CD14-positive monocyte (primary cell): ENCODE results near the gene ARMC9. TPM values are rescaled to one million over a fixed set of nuclear protein-coding genes. Genes with fewer than 3 reads are reported as not detected.

Source experiments
- DNase-seq, 3 donors: peaks; one replicate each; pipeline ENCODE4 v3.0.0-alpha.2; 2011 to 2022
- H2AFZ ChIP-seq: 2 replicates; pipeline ENCODE4 v1.6.0; 2012; ENCODE audit warnings: mild to moderate bottlenecking, low read depth, low read length, inconsistent platforms; ENCODE audit not compliant: insufficient read depth, poor library complexity, severe bottlenecking
- H3K27ac ChIP-seq, 2 donors: 1 replicate in 1 of 2; 2 replicates in 1 of 2; pipeline ENCODE4 v1.5.1; 2012 to 2013; ENCODE audit warnings: low read length in 2 of 2, control low read depth in 1 of 2, inconsistent platforms in 1 of 2, low read depth in 1 of 2, mild to moderate bottlenecking in 1 of 2
- H3K27me3 ChIP-seq, 2 donors: one replicate each; pipeline versions ENCODE4 v1.6.0 to v1.6.1; 2011 to 2013; ENCODE audit warnings: low read length in 2 of 2; ENCODE audit not compliant: control insufficient read depth in 2 of 2, insufficient read depth in 2 of 2
- H3K36me3 ChIP-seq, 2 donors: replicated peaks in 1 of 2; 1 replicate in 1 of 2; 2 replicates in 1 of 2; pipeline versions ENCODE4 v1.5.1 to v1.6.1; 2012 to 2013; ENCODE audit warnings: low read length in 2 of 2, control low read depth in 1 of 2, inconsistent platforms in 1 of 2, mild to moderate bottlenecking in 1 of 2; ENCODE audit not compliant: insufficient read depth in 2 of 2, control insufficient read depth in 1 of 2
- H3K4me1 ChIP-seq, 2 donors: 1 replicate in 1 of 2; 2 replicates in 1 of 2; pipeline versions ENCODE4 v1.5.1 to v1.6.1; 2012 to 2013; ENCODE audit warnings: low read length in 2 of 2, control low read depth in 1 of 2, inconsistent platforms in 1 of 2, mild to moderate bottlenecking in 1 of 2, moderate library complexity in 1 of 2; ENCODE audit not compliant: insufficient read depth in 2 of 2, control insufficient read depth in 1 of 2
- H3K4me2 ChIP-seq: replicated peaks from 2 replicates; pipeline ENCODE3; 2012; ENCODE audit warnings: low read length, moderate library complexity, mild to moderate bottlenecking; ENCODE audit not compliant: poor library complexity, severe bottlenecking; ENCODE audit errors: extremely low read depth
- H3K4me3 ChIP-seq, 3 experiments: fragments of 200-600 bp in 1 of 3; sonication (generic) in 1 of 3; replicated peaks in 1 of 3; 1 replicate in 2 of 3; 2 replicates in 1 of 3; pipeline ENCODE4 v1.5.1; 2011 to 2013; ENCODE audit warnings: low read length in 3 of 3, mild to moderate bottlenecking in 3 of 3, control low read depth in 2 of 3, low read depth in 2 of 3, inconsistent platforms in 1 of 3, moderate library complexity in 1 of 3
- H3K79me2 ChIP-seq: 2 replicates; pipeline ENCODE4 v1.6.0; 2012; ENCODE audit warnings: mild to moderate bottlenecking, control low read depth, inconsistent platforms, low read length, moderate library complexity; ENCODE audit not compliant: insufficient read depth
- H3K9ac ChIP-seq: 2 replicates; pipeline ENCODE4 v1.6.0; 2017; ENCODE audit warnings: low read length, mild to moderate bottlenecking; ENCODE audit not compliant: insufficient read depth, poor library complexity, severe bottlenecking
- H3K9me3 ChIP-seq, 2 donors: replicated peaks in 1 of 2; 1 replicate in 1 of 2; 2 replicates in 1 of 2; pipeline versions ENCODE4 v1.5.1 to v1.6.1; 2012 to 2013; ENCODE audit warnings: low read length in 2 of 2, control low read depth in 1 of 2; ENCODE audit not compliant: control insufficient read depth in 1 of 2, insufficient read depth in 1 of 2
- H4K20me1 ChIP-seq: 2 replicates; pipeline ENCODE4 v1.6.0; 2012; ENCODE audit warnings: mild to moderate bottlenecking, low read length, control low read depth, moderate library complexity; ENCODE audit not compliant: insufficient read depth
- H3K27ac Mint-ChIP-seq, 7 donors: one replicate each; pipeline ENCODE4 v1.8.0; 2020; ENCODE audit warnings: mild to moderate bottlenecking in 7 of 7, mixed read lengths in 7 of 7, moderate library complexity in 6 of 7, inconsistent platforms in 2 of 7
- H3K27me3 Mint-ChIP-seq, 3 donors: one replicate each; pipeline ENCODE4 v1.8.0; 2021 to 2022; ENCODE audit warnings: low read depth in 3 of 3, mild to moderate bottlenecking in 3 of 3, mixed read lengths in 3 of 3, moderate library complexity in 3 of 3, inconsistent platforms in 1 of 3
- H3K36me3 Mint-ChIP-seq, 2 donors: one replicate each; pipeline ENCODE4 v1.8.0; 2020; ENCODE audit warnings: mixed read lengths in 2 of 2, inconsistent platforms in 1 of 2, mild to moderate bottlenecking in 1 of 2
- H3K4me1 Mint-ChIP-seq: one replicate; pipeline ENCODE4 v1.8.0; 2020; ENCODE audit warnings: mild to moderate bottlenecking, mixed read lengths
- H3K4me3 Mint-ChIP-seq, 2 donors: one replicate each; pipeline ENCODE4 v1.8.0; 2020; ENCODE audit warnings: mild to moderate bottlenecking in 2 of 2, mixed read lengths in 2 of 2, moderate library complexity in 1 of 2
- H3K9me3 Mint-ChIP-seq, 7 donors: one replicate each; pipeline ENCODE4 v1.8.0; 2020 to 2022; ENCODE audit warnings: mixed read lengths in 7 of 7, mild to moderate bottlenecking in 6 of 7, moderate library complexity in 6 of 7, inconsistent platforms in 2 of 7
- CTCF ChIP-seq: fragments of 200-600 bp; IDR thresholded peaks from one replicate; pipeline ENCODE4 v1.8.0; 2022; ENCODE audit warnings: antibody characterized with exemption, mild to moderate bottlenecking
- WGBS: methylation state at CpG from one replicate; pipeline ENCODE4 v1.1.5; 2013; ENCODE audit warnings: missing lambda C conversion rate; ENCODE audit not compliant: insufficient coverage; 5-methylcytosine and 5-hydroxymethylcytosine counted together
- intact Hi-C, 2 donors: fragments of 100-400 bp; cut with micrococcal nuclease; formaldehyde crosslinking; loops; one replicate each; pipeline versions ENCODE4 v1.15.0 to v1.15.1; 2023
- polyA plus RNA-seq, 3 donors: library from polyadenylated mRNA; depleted of rRNA in 1 of 3; unstranded in 2 of 3; stranded (reverse) in 1 of 3; fragments of 300-500 nt in 2 of 3; fragments of >200 nt in 1 of 3; fragmentation: Illumina TruSeq in 2 of 3; gene quantifications; 1 replicate in 2 of 3; 2 replicates in 1 of 3; pipeline ENCODE4 v1.2.3, GENCODE V29; 2012 to 2021

Gene ARMC9
- polyA plus RNA-seq, 3 donors: 0.07 to 0.27 TPM; not detected in 1

GRCh38 chr2:231210782-231211181 lies 12.4 kb downstream of the ARMC9 start:
- Histone ChIP-seq H3K27me3 (no peaks in the 10 kb centered on the region), H3K9ac (no peak overlapping the region), H3K27ac (no peak overlapping the region), H3K4me1 (no peaks in the 10 kb centered on the region), H3K79me2 (no peaks in the 10 kb centered on the region), H3K36me3 (no peaks in the 10 kb centered on the region), H3K4me2 (no peak overlapping the region), H2AFZ (no peak overlapping the region), H4K20me1 (no peaks in the 10 kb centered on the region), H3K4me3 (no peak overlapping the region), H3K9me3 (no peaks in the 10 kb centered on the region)
- intact Hi-C loops: no loop called here
- H3K27me3 Mint-ChIP-seq: peaks cover 0 to 3% (median 2%) of the 10 kb centered on the region in 3 donors
- no peaks in the 10 kb centered on the region for H3K4me1 Mint-ChIP-seq
- H3K9me3 Mint-ChIP-seq: peaks cover 0 to 2% (median 0%) of the 10 kb centered on the region in 7 donors
- no peak overlapping the region for H3K4me3 Mint-ChIP-seq
- no CpG with 5 or more reads among the region's 3 CpGs for WGBS
- no peaks in the 10 kb centered on the region for H3K36me3 Mint-ChIP-seq
- no peak for DNase-seq
- H3K27ac Mint-ChIP-seq: no peak overlapping the region
- TF ChIP-seq CTCF: no peak

- Histone ChIP-seq H3K79me2 (no peaks in the 10 kb centered on the region), H3K4me2 (no peak overlapping the region), H3K4me3 (no peak overlapping the region), H3K27me3 (no peaks in the 10 kb centered on the region), H3K4me1 (no peaks in the 10 kb centered on the region), H3K9ac (no peak overlapping the region), H2AFZ (no peak overlapping the region), H4K20me1 (no peaks in the 10 kb centered on the region), H3K27ac (no peak overlapping the region), H3K36me3 (no peaks in the 10 kb centered on the region), H3K9me3 (no peaks in the 10 kb centered on the region)
- H3K4me3 Mint-ChIP-seq: no peak overlapping the region
- peaks cover 0 to 3% (median 1%) of the 10 kb centered on the region in 3 donors for H3K27me3 Mint-ChIP-seq
- no peaks in the 10 kb centered on the region for H3K9me3 Mint-ChIP-seq
- TF ChIP-seq CTCF: no peak
- intact Hi-C loops: no loop called here
- no peak for DNase-seq
- H3K27ac Mint-ChIP-seq: no peak overlapping the region
- no peaks in the 10 kb centered on the region for H3K4me1 Mint-ChIP-seq
- no CpG with 5 or more reads among the region's 2 CpGs for WGBS
- no peaks in the 10 kb centered on the region for H3K36me3 Mint-ChIP-seq
Measured at GRCh38 chr2:231211486-231211885, 13.1 kb downstream of the ARMC9 start.
